HCT116 (cell line): ENCODE data around the gene DNAJB8. TPM values are rescaled to one million over a fixed set of nuclear protein-coding genes. Genes with fewer than 3 reads are reported as not detected.

Experiments
- ATAC-seq: fragments of 200-7000 bp; cut with Tn5 transposase; 2 replicates; pipeline ENCODE4 v1.9.1; 2020; ENCODE audit warnings: mild to moderate bottlenecking, moderate library complexity
- BruUV-seq: library from RNA; stranded (reverse); fragments of 400-500 nt; replicated peaks from 2 replicates; lab custom pipeline; 2021; lab: Mats Ljungman, UMichigan
- CTCF ChIA-PET: fragments of 300-600 bp; sonication (Branson Sonifier 250); formaldehyde crosslinking; loops from one replicate; lab custom pipeline; 2021; ENCODE audit warnings: antibody characterized with exemption; lab: Charles Lee
- POLR2A ChIA-PET: fragments of 300-600, 350-600 bp; sonication (Branson Sonifier 250); formaldehyde crosslinking; loops from one replicate; lab custom pipeline; 2021; ENCODE audit warnings: antibody characterized with exemption; lab: Charles Lee
- RAD21 ChIA-PET, 2 experiments: fragments of 300-600 bp; sonication (Branson Sonifier 250); formaldehyde crosslinking; loops; one replicate each; lab custom pipeline; 2023; ENCODE audit warnings: low total read pairs in 2 of 2; ENCODE audit not compliant: uncharacterized antibody in 2 of 2, unreplicated experiment in 2 of 2, low non-redundant PET in 1 of 2; lab: Charles Lee
- DNase-seq: peaks from one replicate; pipeline ENCODE4 v3.0.0-alpha.2; 2010; ENCODE audit warnings: low read depth, low spot score
- H2AFZ ChIP-seq: fragments of 200-600 bp; shearing (Covaris generic), sonication (generic); 2 replicates; pipeline ENCODE4 v1.6.1; 2017; ENCODE audit warnings: low read depth, mixed run types, mixed read lengths, antibody characterized with exemption, low read length; ENCODE audit not compliant: poor library complexity, severe bottlenecking
- H3K27ac ChIP-seq: 2 replicates; pipeline ENCODE4 v1.5.1; 2012; ENCODE audit warnings: low read depth, low read length
- H3K27me3 ChIP-seq: fragments of 200-600 bp; sonication (generic); 2 replicates; pipeline ENCODE4 v1.6.1; 2016; ENCODE audit warnings: mixed run types, low read length, mixed read lengths; ENCODE audit not compliant: insufficient read depth
- H3K36me3 ChIP-seq, 2 experiments: fragments of 200-500 bp in 1 of 2; fragments of 200-600 bp in 1 of 2; sonication (Bioruptor generic) in 1 of 2; sonication (generic) in 1 of 2; 2 replicates each; pipeline versions ENCODE4 v1.5.1 to v1.6.1; 2014 to 2016; ENCODE audit warnings: low read length in 2 of 2, inconsistent platforms in 1 of 2, mixed read lengths in 1 of 2, mixed run types in 1 of 2; ENCODE audit not compliant: insufficient read depth in 2 of 2, control insufficient read depth in 1 of 2
- H3K4me1 ChIP-seq, 2 experiments: fragments of 200-600 bp in 1 of 2; sonication (generic) in 1 of 2; 2 replicates each; pipeline versions ENCODE4 v1.5.1 to v1.6.1; 2012 to 2017; ENCODE audit warnings: low read length in 2 of 2, inconsistent platforms in 1 of 2, mild to moderate bottlenecking in 1 of 2, mixed read lengths in 1 of 2, mixed run types in 1 of 2, moderate library complexity in 1 of 2; ENCODE audit not compliant: insufficient read depth in 2 of 2, control insufficient read depth in 1 of 2
- H3K4me2 ChIP-seq: fragments of 200-600 bp; sonication (generic); 2 replicates; pipeline ENCODE4 v1.6.1; 2017; ENCODE audit warnings: mixed run types, low read length, mixed read lengths
- H3K4me3 ChIP-seq, 2 experiments: fragments of 200-600 bp in 1 of 2; sonication (generic) in 1 of 2; replicated peaks in 1 of 2; 2 replicates each; pipeline ENCODE4 v1.5.1; 2011 to 2016; ENCODE audit warnings: low read length in 2 of 2, control low read depth in 1 of 2, low read depth in 1 of 2, mild to moderate bottlenecking in 1 of 2, mixed read lengths in 1 of 2, mixed run types in 1 of 2
- H3K79me2 ChIP-seq: fragments of 200-600 bp; sonication (generic); 2 replicates; pipeline ENCODE4 v1.6.1; 2017; ENCODE audit warnings: mild to moderate bottlenecking, mixed run types, low read length, moderate library complexity, mixed read lengths; ENCODE audit not compliant: insufficient read depth
- H3K9ac ChIP-seq: fragments of 200-600 bp; sonication (generic); 2 replicates; pipeline ENCODE4 v1.6.1; 2016; ENCODE audit warnings: low read length, mixed read lengths
- H3K9me2 ChIP-seq: fragments of 200-600 bp; sonication (generic), shearing (Covaris generic); 2 replicates; pipeline ENCODE4 v1.6.1; 2017; ENCODE audit warnings: mixed run types, mild to moderate bottlenecking, moderate library complexity; ENCODE audit not compliant: insufficient read depth
- H3K9me3 ChIP-seq, 2 experiments: fragments of 200-500 bp in 1 of 2; fragments of 200-600 bp in 1 of 2; sonication (Bioruptor generic) in 1 of 2; sonication (generic) in 1 of 2; 2 replicates each; pipeline ENCODE4 v1.6.1; 2014 to 2017; ENCODE audit warnings: low read length in 2 of 2, mixed read lengths in 2 of 2, inconsistent platforms in 1 of 2, low read depth in 1 of 2, mild to moderate bottlenecking in 1 of 2, mixed run types in 1 of 2, moderate library complexity in 1 of 2; ENCODE audit not compliant: control insufficient read depth in 1 of 2, insufficient read depth in 1 of 2
- H4K20me1 ChIP-seq: fragments of 200-600 bp; sonication (generic), shearing (Covaris generic); 2 replicates; pipeline ENCODE4 v1.6.1; 2017; ENCODE audit warnings: mixed run types, mild to moderate bottlenecking, moderate library complexity; ENCODE audit not compliant: insufficient read depth
- CBX3 ChIP-seq: IDR thresholded peaks from 2 replicates; pipeline ENCODE4 v1.6.1; 2012; ENCODE audit warnings: low read depth
- CEBPB ChIP-seq: IDR thresholded peaks from 2 replicates; pipeline ENCODE4 v1.6.1; 2012; ENCODE audit warnings: low read depth
- EGR1 ChIP-seq: IDR thresholded peaks from 2 replicates; pipeline ENCODE4 v1.6.1; 2012; ENCODE audit warnings: low read depth
- ELF1 ChIP-seq: IDR thresholded peaks from 2 replicates; pipeline ENCODE4 v1.6.1; 2012; ENCODE audit warnings: low read depth, borderline replicate concordance
- EZH2 ChIP-seq: fragments of 200-600 bp; sonication (generic); IDR thresholded peaks from 2 replicates; pipeline ENCODE4 v1.6.1; 2017; ENCODE audit warnings: antibody characterized with exemption, mixed run types
- EZH2phosphoT487 ChIP-seq: fragments of 200-600 bp; IDR thresholded peaks from 2 replicates; pipeline ENCODE4 v1.6.1; 2018; ENCODE audit warnings: antibody characterized with exemption, borderline replicate concordance
- FOSL1 ChIP-seq: IDR thresholded peaks from 2 replicates; pipeline ENCODE4 v1.6.1; 2012; ENCODE audit warnings: low read depth
- JUND ChIP-seq: IDR thresholded peaks from 2 replicates; pipeline ENCODE4 v1.6.1; 2012
- POLR2A ChIP-seq: IDR thresholded peaks from 2 replicates; pipeline ENCODE4 v1.7.0; 2011; ENCODE audit warnings: borderline replicate concordance; ENCODE audit not compliant: insufficient read depth, insufficient read length; ENCODE audit errors: extremely low read depth
- POLR2AphosphoS5 ChIP-seq: IDR thresholded peaks from 2 replicates; pipeline ENCODE4 v1.6.1; 2011; ENCODE audit warnings: mild to moderate bottlenecking, low read depth, low read length, moderate library complexity
- RAD21 ChIP-seq: IDR thresholded peaks from 2 replicates; pipeline ENCODE4 v1.6.1; 2012; ENCODE audit warnings: low read depth, mild to moderate bottlenecking
- SP1 ChIP-seq: IDR thresholded peaks from 2 replicates; pipeline ENCODE4 v1.6.1; 2012; ENCODE audit warnings: low read depth
- SRF ChIP-seq: IDR thresholded peaks from 2 replicates; pipeline ENCODE4 v1.6.1; 2012; ENCODE audit warnings: low read depth
- TCF7L2 ChIP-seq: IDR thresholded peaks from 2 replicates; pipeline ENCODE4 v1.7.0; 2011; ENCODE audit warnings: borderline replicate concordance, inconsistent platforms; ENCODE audit not compliant: insufficient read depth, insufficient read length; ENCODE audit errors: extremely low read depth
- ZFX ChIP-seq: fragments of 450-650 bp; IDR thresholded peaks from 2 replicates; pipeline ENCODE4 v1.6.1; 2017
- ZNF274 ChIP-seq: fragments of 200-500 bp; sonication (Bioruptor generic); IDR thresholded peaks from 2 replicates; pipeline ENCODE4 v1.6.1; 2014; ENCODE audit warnings: mild to moderate bottlenecking, low read depth, low read length, inconsistent platforms
- intact Hi-C: fragments of 100-400 bp; cut with micrococcal nuclease; formaldehyde crosslinking; loops from 2 replicates; pipeline ENCODE4 v1.10.0; 2022
- total RNA-seq: library from RNA; stranded (reverse); gene quantifications from one replicate; pipeline ENCODE4 v1.2.1, GENCODE V29; 2021; ENCODE audit not compliant: unreplicated experiment
- TF ChIP-seq, protein P1 (sequence below): IDR thresholded peaks from 2 replicates; pipeline ENCODE4 v1.6.1; 2012
- TF ChIP-seq, protein P2 (sequence below): IDR thresholded peaks from 2 replicates; pipeline ENCODE4 v1.6.1; 2012
- TF ChIP-seq, protein P3 (sequence below), 3 experiments: fragments of 200-600 bp in 1 of 3; sonication (generic) in 1 of 3; IDR thresholded peaks in 2 of 3; conservative IDR thresholded peaks in 1 of 3; 2 replicates each; pipeline ENCODE4 v1.5.1; 2012 to 2017; ENCODE audit warnings: low read depth in 2 of 3, low read length in 2 of 3, antibody characterized with exemption in 1 of 3, borderline replicate concordance in 1 of 3, control low read depth in 1 of 3, mild to moderate bottlenecking in 1 of 3, mixed read lengths in 1 of 3, mixed run types in 1 of 3, moderate library complexity in 1 of 3; ENCODE audit not compliant: insufficient read depth in 1 of 3
- TF ChIP-seq, protein P4 (sequence below): IDR thresholded peaks from 2 replicates; pipeline ENCODE4 v1.6.1; 2011; ENCODE audit warnings: mild to moderate bottlenecking, low read length, moderate library complexity; ENCODE audit not compliant: insufficient replicate concordance; ENCODE audit errors: extremely low read depth

Gene DNAJB8
- total RNA-seq, 1 experiment from 2014 or later: not detected

DNA sequence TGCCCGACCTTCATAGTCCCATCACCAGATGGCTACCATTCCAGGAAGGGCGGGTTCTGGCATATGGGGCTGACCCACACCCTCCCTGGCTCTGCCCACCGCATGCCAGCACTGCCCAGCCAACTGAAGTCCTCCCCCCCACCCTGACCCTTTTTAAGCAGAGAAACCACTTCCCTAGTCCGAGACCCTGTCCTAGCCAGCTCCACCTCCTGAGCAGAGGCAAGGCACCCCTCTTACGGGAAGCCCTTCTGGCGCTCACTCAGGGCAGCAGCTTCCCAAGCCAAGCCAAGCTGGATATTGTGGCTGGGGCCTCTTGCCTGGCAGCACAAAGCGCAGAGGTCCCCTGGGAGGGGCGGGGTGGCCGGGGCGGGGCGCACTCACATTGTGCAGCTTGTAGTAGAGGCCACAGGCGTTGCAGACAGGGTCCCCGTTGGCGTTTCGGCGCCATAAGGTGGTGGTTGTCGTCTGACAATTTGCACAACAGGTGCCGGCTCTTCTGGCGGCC is 14.8 kb upstream of the DNAJB8 start:
- DNase-seq (no peak), ATAC-seq (no peak)
- H3K4me3 ChIP-seq: no peak overlapping the region
- BruUV-seq: no TSS peak
- peaks cover 0 to 3% of the 10 kb centered on the region in 2 experiments; a peak in 1 of 4 replicates for H3K4me1 ChIP-seq
- H2AFZ ChIP-seq: no peak overlapping the region
- CTCF ChIA-PET: no interaction called here
- no peak overlapping the region for H3K4me2 ChIP-seq
- no peak overlapping the region for H3K27ac ChIP-seq
- RAD21 ChIA-PET: no interaction called here
- H3K27me3 ChIP-seq: no peaks in the 10 kb centered on the region
- intact Hi-C loops: no loop called here
- no peak overlapping the region for H3K9ac ChIP-seq
- H3K9me3 ChIP-seq: no peaks in the 10 kb centered on the region
- POLR2A ChIA-PET: no interaction called here
- H3K79me2 ChIP-seq: peaks cover 4% of the 10 kb centered on the region; the same call in 1 of the 2 replicates
- no peak for TF ChIP-seq CEBPB
- no peak for TF ChIP-seq CBX3
- no peak for TF ChIP-seq RAD21
- TF ChIP-seq JUND: no peak
- TF ChIP-seq ZNF274: no peak
- TF ChIP-seq, protein P1, sequence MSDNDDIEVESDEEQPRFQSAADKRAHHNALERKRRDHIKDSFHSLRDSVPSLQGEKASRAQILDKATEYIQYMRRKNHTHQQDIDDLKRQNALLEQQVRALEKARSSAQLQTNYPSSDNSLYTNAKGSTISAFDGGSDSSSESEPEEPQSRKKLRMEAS: no peak
- TF ChIP-seq, protein P2, sequence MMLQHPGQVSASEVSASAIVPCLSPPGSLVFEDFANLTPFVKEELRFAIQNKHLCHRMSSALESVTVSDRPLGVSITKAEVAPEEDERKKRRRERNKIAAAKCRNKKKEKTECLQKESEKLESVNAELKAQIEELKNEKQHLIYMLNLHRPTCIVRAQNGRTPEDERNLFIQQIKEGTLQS: no peak
- TF ChIP-seq EZH2: no peak
- no peak for TF ChIP-seq TCF7L2
- no peak for TF ChIP-seq SRF
- TF ChIP-seq ZFX: no peak
- no peak for TF ChIP-seq ELF1
- no peak for TF ChIP-seq SP1
- TF ChIP-seq POLR2AphosphoS5: no peak
- no peak for TF ChIP-seq EGR1
- TF ChIP-seq POLR2A: no peak
- TF ChIP-seq, protein P3, sequence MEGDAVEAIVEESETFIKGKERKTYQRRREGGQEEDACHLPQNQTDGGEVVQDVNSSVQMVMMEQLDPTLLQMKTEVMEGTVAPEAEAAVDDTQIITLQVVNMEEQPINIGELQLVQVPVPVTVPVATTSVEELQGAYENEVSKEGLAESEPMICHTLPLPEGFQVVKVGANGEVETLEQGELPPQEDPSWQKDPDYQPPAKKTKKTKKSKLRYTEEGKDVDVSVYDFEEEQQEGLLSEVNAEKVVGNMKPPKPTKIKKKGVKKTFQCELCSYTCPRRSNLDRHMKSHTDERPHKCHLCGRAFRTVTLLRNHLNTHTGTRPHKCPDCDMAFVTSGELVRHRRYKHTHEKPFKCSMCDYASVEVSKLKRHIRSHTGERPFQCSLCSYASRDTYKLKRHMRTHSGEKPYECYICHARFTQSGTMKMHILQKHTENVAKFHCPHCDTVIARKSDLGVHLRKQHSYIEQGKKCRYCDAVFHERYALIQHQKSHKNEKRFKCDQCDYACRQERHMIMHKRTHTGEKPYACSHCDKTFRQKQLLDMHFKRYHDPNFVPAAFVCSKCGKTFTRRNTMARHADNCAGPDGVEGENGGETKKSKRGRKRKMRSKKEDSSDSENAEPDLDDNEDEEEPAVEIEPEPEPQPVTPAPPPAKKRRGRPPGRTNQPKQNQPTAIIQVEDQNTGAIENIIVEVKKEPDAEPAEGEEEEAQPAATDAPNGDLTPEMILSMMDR (IDR thresholded peaks at IDR 0.05 in 2 of 3, conservative IDR thresholded peaks at IDR 0.05 in 1 of 3; ENCODE audit: borderline replicate concordance in 1 of 3, insufficient read depth in 1 of 3, low read depth in 2 of 3, low read length in 2 of 3): no peak
- TF ChIP-seq, protein P4, sequence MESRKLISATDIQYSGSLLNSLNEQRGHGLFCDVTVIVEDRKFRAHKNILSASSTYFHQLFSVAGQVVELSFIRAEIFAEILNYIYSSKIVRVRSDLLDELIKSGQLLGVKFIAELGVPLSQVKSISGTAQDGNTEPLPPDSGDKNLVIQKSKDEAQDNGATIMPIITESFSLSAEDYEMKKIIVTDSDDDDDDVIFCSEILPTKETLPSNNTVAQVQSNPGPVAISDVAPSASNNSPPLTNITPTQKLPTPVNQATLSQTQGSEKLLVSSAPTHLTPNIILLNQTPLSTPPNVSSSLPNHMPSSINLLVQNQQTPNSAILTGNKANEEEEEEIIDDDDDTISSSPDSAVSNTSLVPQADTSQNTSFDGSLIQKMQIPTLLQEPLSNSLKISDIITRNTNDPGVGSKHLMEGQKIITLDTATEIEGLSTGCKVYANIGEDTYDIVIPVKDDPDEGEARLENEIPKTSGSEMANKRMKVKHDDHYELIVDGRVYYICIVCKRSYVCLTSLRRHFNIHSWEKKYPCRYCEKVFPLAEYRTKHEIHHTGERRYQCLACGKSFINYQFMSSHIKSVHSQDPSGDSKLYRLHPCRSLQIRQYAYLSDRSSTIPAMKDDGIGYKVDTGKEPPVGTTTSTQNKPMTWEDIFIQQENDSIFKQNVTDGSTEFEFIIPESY: no peak
- TF ChIP-seq FOSL1: no peak
- TF ChIP-seq EZH2phosphoT487: no peak
- H3K9me2 ChIP-seq: no peaks in the 10 kb centered on the region
- H3K36me3 ChIP-seq: peaks cover 0 to 16% of the 10 kb centered on the region in 2 experiments; a peak in 2 of 4 replicates
- no peaks in the 10 kb centered on the region for H4K20me1 ChIP-seq
